ENCODE measurements around the gene PLA2R1.

Gene PLA2R1

GRCh38 chr2:159941729-159942128 is 120.7 kb downstream of the PLA2R1 start:
- H3F3A ChIP-seq (ENCODE audit: insufficient read depth) = no peaks in the 10 kb centered on the region
- TF ChIP-seq EZH2phosphoT487 (conservative IDR thresholded peaks at IDR 0.05; ENCODE audit: low read length) = no peak
- no peak for TF ChIP-seq CTCF (IDR thresholded peaks at IDR 0.05; ENCODE audit: insufficient read depth, low read length, poor library complexity, severe bottlenecking)
- H3K9ac ChIP-seq (ENCODE audit: low read length) = no peak overlapping the region
- no peak overlapping the region for H3K4me2 ChIP-seq (ENCODE audit: low read depth, low read length, poor library complexity, severe bottlenecking)
- no peak overlapping the region for H3K4me3 ChIP-seq (ENCODE audit: insufficient read depth, low read length, poor library complexity, severe bottlenecking)
- H3K9me2 ChIP-seq (replicated peaks; ENCODE audit: insufficient read depth, low read length) = no peaks in the 10 kb centered on the region
- no peaks in the 10 kb centered on the region for H4K20me1 ChIP-seq (ENCODE audit: low read depth, low read length)
- no peaks in the 10 kb centered on the region for H3K9me3 ChIP-seq (ENCODE audit: insufficient read depth, low read length)
- H3K36me3 ChIP-seq (ENCODE audit: low read length) = no peaks in the 10 kb centered on the region
- no peaks in the 10 kb centered on the region for H3K79me2 ChIP-seq (ENCODE audit: insufficient read depth, low read length)
- no peaks in the 10 kb centered on the region; the same call in 1 of the 2 replicates for H3K27me3 ChIP-seq (ENCODE audit: low read length)
- H3K27ac ChIP-seq (ENCODE audit: low read depth, low read length) = no peak overlapping the region
- no peak overlapping the region for H2AFZ ChIP-seq (ENCODE audit: low read depth, low read length, severe bottlenecking)

- Histone ChIP-seq H3F3A (ENCODE audit: insufficient read depth) (no peaks in the 10 kb centered on the region), H3K27ac (ENCODE audit: low read depth, low read length) (no peak overlapping the region), H3K4me2 (ENCODE audit: low read depth, low read length, poor library complexity, severe bottlenecking) (no peak overlapping the region), H3K9me3 (ENCODE audit: insufficient read depth, low read length) (no peaks in the 10 kb centered on the region), H3K36me3 (ENCODE audit: low read length) (no peaks in the 10 kb centered on the region), H4K20me1 (ENCODE audit: low read depth, low read length) (no peaks in the 10 kb centered on the region), H3K79me2 (ENCODE audit: insufficient read depth, low read length) (no peaks in the 10 kb centered on the region), H3K9ac (ENCODE audit: low read length) (no peak overlapping the region), H3K4me3 (ENCODE audit: insufficient read depth, low read length, poor library complexity, severe bottlenecking) (no peak overlapping the region), H3K27me3 (ENCODE audit: low read length) (no peaks in the 10 kb centered on the region), H2AFZ (ENCODE audit: low read depth, low read length, severe bottlenecking) (no peak overlapping the region), H3K9me2 (replicated peaks; ENCODE audit: insufficient read depth, low read length) (no peaks in the 10 kb centered on the region)
- no peak for TF ChIP-seq EZH2phosphoT487 (conservative IDR thresholded peaks at IDR 0.05; ENCODE audit: low read length)
- TF ChIP-seq CTCF (IDR thresholded peaks at IDR 0.05; ENCODE audit: insufficient read depth, low read length, poor library complexity, severe bottlenecking) = peak; percentile 24
Observed at GRCh38 chr2:159939946-159940345, 122.5 kb downstream of the PLA2R1 start.

GRCh38 chr2:159938395-159938794 is 124.0 kb downstream of the PLA2R1 start:
- Histone ChIP-seq H3K79me2 (ENCODE audit: insufficient read depth, low read length) (no peaks in the 10 kb centered on the region), H3K36me3 (ENCODE audit: low read length) (no peaks in the 10 kb centered on the region), H3K27me3 (ENCODE audit: low read length) (no peaks in the 10 kb centered on the region), H3K27ac (ENCODE audit: low read depth, low read length) (no peak overlapping the region), H3K9ac (ENCODE audit: low read length) (no peak overlapping the region), H4K20me1 (ENCODE audit: low read depth, low read length) (no peaks in the 10 kb centered on the region), H3F3A (ENCODE audit: insufficient read depth) (no peaks in the 10 kb centered on the region), H3K4me3 (ENCODE audit: insufficient read depth, low read length, poor library complexity, severe bottlenecking) (no peak overlapping the region), H3K9me3 (ENCODE audit: insufficient read depth, low read length) (no peaks in the 10 kb centered on the region), H3K4me2 (ENCODE audit: low read depth, low read length, poor library complexity, severe bottlenecking) (no peak overlapping the region), H3K9me2 (replicated peaks; ENCODE audit: insufficient read depth, low read length) (no peaks in the 10 kb centered on the region), H2AFZ (ENCODE audit: low read depth, low read length, severe bottlenecking) (no peak overlapping the region)
- no peak for TF ChIP-seq CTCF (IDR thresholded peaks at IDR 0.05; ENCODE audit: insufficient read depth, low read length, poor library complexity, severe bottlenecking)

GRCh38 chr2:159936471-159936870 is 125.9 kb downstream of the PLA2R1 start:
- TF ChIP-seq EZH2phosphoT487 (conservative IDR thresholded peaks at IDR 0.05; ENCODE audit: low read length) (no peak), CTCF (IDR thresholded peaks at IDR 0.05; ENCODE audit: insufficient read depth, low read length, poor library complexity, severe bottlenecking) (no peak)
- no peaks in the 10 kb centered on the region for H3K9me2 ChIP-seq (replicated peaks; ENCODE audit: insufficient read depth, low read length)
- no peaks in the 10 kb centered on the region for H3K27me3 ChIP-seq (ENCODE audit: low read length)
- H4K20me1 ChIP-seq (ENCODE audit: low read depth, low read length) = no peaks in the 10 kb centered on the region
- H3F3A ChIP-seq (ENCODE audit: insufficient read depth) = no peaks in the 10 kb centered on the region
- H3K36me3 ChIP-seq (ENCODE audit: low read length) = no peaks in the 10 kb centered on the region
- H2AFZ ChIP-seq (ENCODE audit: low read depth, low read length, severe bottlenecking) = no peak overlapping the region
- H3K79me2 ChIP-seq (ENCODE audit: insufficient read depth, low read length) = no peaks in the 10 kb centered on the region
- no peak overlapping the region for H3K9ac ChIP-seq (ENCODE audit: low read length)
- no peak overlapping the region for H3K4me2 ChIP-seq (ENCODE audit: low read depth, low read length, poor library complexity, severe bottlenecking)
- H3K27ac ChIP-seq (ENCODE audit: low read depth, low read length) = no peak overlapping the region
- H3K4me3 ChIP-seq (ENCODE audit: insufficient read depth, low read length, poor library complexity, severe bottlenecking) = no peak overlapping the region
- no peaks in the 10 kb centered on the region for H3K9me3 ChIP-seq (ENCODE audit: insufficient read depth, low read length)
